IPS-18a (cell line): Measurements from ENCODE around the gene XPO1.
A peak's percentile ranks its signal among the peaks of the same experiment; 100 is the strongest.
"Not testable (repeated sequence)": the region's sequence is repeated elsewhere in the genome, so short reads cannot be mapped to it uniquely, and the experiment has no call there.

Experiments used
- H3K27ac ChIP-seq: one replicate; pipeline ENCODE4 v1.5.1; 2013; ENCODE audit warnings: low read length
- H3K27me3 ChIP-seq: one replicate; pipeline ENCODE4 v1.6.1; 2013; ENCODE audit warnings: mild to moderate bottlenecking, low read length; ENCODE audit not compliant: control insufficient read depth, insufficient read depth
- H3K36me3 ChIP-seq: one replicate; pipeline ENCODE4 v1.6.1; 2013; ENCODE audit warnings: low read depth, low read length; ENCODE audit not compliant: control insufficient read depth
- H3K4me1 ChIP-seq: one replicate; pipeline ENCODE4 v1.6.1; 2013; ENCODE audit warnings: low read depth, low read length; ENCODE audit not compliant: control insufficient read depth
- H3K4me3 ChIP-seq: one replicate; pipeline ENCODE4 v1.5.1; 2013; ENCODE audit warnings: low read length
- H3K9ac ChIP-seq: one replicate; pipeline ENCODE4 v1.6.1; 2013; ENCODE audit warnings: mild to moderate bottlenecking, low read length, moderate library complexity
- H3K9me3 ChIP-seq: one replicate; pipeline ENCODE4 v1.6.1; 2013; ENCODE audit warnings: low read depth, low read length; ENCODE audit not compliant: control insufficient read depth

The XPO1 gene, protein sequence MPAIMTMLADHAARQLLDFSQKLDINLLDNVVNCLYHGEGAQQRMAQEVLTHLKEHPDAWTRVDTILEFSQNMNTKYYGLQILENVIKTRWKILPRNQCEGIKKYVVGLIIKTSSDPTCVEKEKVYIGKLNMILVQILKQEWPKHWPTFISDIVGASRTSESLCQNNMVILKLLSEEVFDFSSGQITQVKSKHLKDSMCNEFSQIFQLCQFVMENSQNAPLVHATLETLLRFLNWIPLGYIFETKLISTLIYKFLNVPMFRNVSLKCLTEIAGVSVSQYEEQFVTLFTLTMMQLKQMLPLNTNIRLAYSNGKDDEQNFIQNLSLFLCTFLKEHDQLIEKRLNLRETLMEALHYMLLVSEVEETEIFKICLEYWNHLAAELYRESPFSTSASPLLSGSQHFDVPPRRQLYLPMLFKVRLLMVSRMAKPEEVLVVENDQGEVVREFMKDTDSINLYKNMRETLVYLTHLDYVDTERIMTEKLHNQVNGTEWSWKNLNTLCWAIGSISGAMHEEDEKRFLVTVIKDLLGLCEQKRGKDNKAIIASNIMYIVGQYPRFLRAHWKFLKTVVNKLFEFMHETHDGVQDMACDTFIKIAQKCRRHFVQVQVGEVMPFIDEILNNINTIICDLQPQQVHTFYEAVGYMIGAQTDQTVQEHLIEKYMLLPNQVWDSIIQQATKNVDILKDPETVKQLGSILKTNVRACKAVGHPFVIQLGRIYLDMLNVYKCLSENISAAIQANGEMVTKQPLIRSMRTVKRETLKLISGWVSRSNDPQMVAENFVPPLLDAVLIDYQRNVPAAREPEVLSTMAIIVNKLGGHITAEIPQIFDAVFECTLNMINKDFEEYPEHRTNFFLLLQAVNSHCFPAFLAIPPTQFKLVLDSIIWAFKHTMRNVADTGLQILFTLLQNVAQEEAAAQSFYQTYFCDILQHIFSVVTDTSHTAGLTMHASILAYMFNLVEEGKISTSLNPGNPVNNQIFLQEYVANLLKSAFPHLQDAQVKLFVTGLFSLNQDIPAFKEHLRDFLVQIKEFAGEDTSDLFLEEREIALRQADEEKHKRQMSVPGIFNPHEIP (N-terminal part only)

DNA sequence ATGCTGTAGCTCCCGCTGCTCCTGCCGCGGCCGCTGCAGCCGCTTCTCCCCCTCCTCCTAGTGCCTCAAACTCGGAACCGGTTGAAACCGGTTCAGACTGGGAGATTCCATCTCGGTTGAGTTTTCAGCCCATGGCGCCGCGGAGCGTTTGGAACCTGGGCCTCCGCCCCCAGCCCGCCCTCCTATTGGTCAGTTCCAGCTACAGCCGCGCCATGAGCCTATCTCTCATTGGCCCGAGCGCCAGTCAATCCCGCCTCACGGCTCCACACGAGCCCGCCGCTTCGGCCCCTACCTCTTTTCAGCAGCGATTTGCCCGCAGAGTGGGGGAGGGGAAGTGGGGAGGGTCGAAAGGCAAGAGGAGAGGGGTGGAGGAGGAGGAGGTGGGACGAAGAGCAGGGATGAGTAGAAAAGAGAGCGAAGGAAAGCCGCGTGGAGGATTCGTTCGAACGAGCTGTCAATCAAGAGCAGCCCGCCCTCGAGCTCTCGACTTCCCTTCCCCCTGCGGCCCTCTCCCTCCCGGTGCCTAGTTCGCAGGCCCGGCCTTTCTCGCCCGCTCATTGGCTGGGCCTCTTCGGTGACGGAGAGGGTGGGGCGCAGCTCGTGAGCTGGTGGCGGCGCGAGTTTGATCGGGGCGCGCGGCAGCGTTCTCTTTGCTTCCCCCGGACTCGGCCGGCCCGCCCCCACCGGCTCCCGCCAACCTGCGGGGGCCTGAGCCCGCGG, at the start of gene XPO1:
TSS of gene XPO1 (minus strand) at position 157 of the 720 bp plus-strand sequence. CDS start 4,459 bp downstream, outside the sequence.
- Histone ChIP-seq H3K4me1 (peaks cover 22% of the 10 kb centered on the region), H3K4me3 (peak within 1 kb of the TSS; percentile 90), H3K27me3 (no peaks in the 10 kb centered on the region), H3K9me3 (no peaks in the 10 kb centered on the region), H3K27ac (peak within 1 kb of the TSS; percentile 93), H3K36me3 (no peaks in the 10 kb centered on the region), H3K9ac (peak within 1 kb of the TSS; percentile 98)

DNA sequence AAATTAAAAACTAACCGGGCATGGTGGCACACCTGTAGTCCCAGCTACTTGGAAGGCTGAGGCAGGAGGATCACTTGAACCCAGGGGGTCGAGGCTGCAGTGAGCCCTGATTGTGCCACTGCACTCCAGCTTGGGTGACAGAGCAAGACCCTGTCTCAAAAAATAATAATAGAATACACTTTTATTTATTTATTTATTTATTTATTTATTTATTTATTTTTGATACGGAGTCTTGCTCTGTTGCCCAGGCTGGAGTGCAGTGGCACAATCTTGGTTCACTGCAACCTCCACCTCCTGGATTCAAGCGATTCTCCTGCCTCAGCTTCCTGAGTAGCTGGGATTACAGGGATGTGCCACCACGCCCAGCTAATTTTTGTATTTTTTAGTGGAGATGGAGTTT, 48.8 kb upstream of the XPO1 start:
- H3K9me3 ChIP-seq, H3K4me3 ChIP-seq: not testable (repeated sequence)

DNA sequence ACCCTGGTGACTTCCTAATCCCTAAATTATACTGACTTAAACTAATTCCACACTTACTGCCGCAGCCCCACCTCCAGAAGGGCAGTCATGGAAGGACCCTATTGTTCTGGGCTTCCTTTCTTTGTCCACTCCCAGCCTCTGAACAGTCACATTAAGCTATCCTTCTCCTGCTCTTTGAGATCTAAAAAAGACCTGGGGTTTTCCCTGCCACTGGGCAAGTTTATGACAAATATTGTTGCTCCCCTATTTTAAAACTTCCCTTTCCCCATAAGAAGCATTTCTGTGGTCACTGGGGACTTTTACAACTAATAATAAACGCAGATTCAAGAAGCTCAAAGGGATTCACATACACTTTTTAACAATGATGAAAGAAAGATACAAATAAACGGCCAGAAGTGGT, 47.2 kb upstream of the XPO1 start:
- Histone ChIP-seq H3K36me3 (no peaks in the 10 kb centered on the region), H3K9me3 (no peaks in the 10 kb centered on the region), H3K4me1 (peaks cover 16% of the 10 kb centered on the region), H3K9ac (no peak overlapping the region), H3K27ac (no peak overlapping the region), H3K27me3 (no peaks in the 10 kb centered on the region), H3K4me3 (no peak overlapping the region)

More for the DNA sequence above, 48.8 kb upstream of the XPO1 start:
- not testable (repeated sequence) for H3K27me3 ChIP-seq, H3K36me3 ChIP-seq, H3K9ac ChIP-seq, H3K27ac ChIP-seq
- H3K4me1 ChIP-seq, result peaks cover 11% of the 10 kb centered on the region

DNA sequence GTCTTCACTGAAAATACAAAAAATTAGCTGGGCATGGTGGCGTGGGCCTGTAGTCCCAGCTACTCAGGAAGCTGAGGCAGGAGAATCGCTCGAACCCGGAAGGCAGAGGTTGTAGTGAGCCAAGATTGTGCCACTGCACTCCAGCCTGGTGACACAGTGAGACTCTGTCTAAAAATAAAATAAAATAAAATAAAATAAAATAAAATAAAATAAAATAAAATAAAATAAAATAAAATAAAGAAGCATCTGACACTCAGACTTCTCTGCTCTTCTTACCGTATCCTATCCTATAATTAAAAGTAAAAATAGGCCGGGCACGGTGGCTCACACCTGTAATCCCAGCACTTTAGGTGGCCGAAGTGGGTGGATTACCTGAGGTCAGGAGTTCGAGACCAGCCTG, 46.2 kb upstream of the XPO1 start:
- not testable (repeated sequence) for H3K27ac ChIP-seq, H3K4me3 ChIP-seq, H3K36me3 ChIP-seq, H3K27me3 ChIP-seq, H3K9me3 ChIP-seq, H3K9ac ChIP-seq
- H3K4me1 ChIP-seq, result peaks cover 16% of the 10 kb centered on the region

DNA sequence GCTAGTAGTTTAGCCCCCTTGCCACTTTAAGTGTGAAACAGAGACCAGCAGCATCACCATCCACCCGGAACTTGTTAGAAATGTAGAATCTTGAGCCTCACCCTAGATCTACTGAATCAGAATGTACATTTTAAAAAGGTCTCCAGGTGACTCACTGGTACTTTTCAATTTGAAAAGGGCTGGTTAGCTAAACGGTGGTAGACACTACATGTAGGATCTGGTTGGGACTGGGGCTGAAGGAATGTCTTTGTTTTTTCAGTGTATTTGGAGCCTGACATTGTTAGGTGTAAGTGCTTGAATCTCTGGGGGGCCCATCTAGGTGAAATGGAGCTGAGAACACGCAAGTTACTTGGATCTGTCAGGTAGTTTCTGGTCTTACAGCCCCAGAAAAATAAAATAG, 44.0 kb upstream of the XPO1 start:
- Histone ChIP-seq H3K9ac (peak overlapping the region; percentile 24), H3K4me3 (peak overlapping the region; percentile 23), H3K4me1 (peaks cover 16% of the 10 kb centered on the region), H3K27ac (peak overlapping the region; percentile 32), H3K36me3 (no peaks in the 10 kb centered on the region), H3K27me3 (no peaks in the 10 kb centered on the region), H3K9me3 (no peaks in the 10 kb centered on the region)

DNA sequence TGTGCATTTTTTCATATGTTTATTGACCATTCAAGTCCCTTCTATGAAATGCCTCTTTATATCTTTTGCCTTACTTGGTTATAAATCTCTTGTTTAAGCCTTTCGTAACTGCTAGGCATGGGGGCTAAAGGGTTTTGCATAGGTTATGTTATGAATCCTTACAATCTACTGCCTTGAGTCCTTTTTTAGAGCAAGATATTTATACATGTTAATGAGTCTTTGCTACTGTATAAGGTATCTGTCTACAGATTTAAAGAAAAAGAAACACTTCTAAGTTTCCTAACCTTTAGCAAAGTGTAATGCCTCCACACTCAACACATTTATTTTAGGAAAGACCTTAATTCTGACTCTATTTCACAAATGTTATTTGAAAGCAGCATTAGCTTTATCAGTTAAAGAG, 43.6 kb upstream of the XPO1 start:
- H3K36me3 ChIP-seq, result no peaks in the 10 kb centered on the region
- H3K4me1 ChIP-seq, result peaks cover 16% of the 10 kb centered on the region
- peak overlapping the region; percentile 23 for H3K4me3 ChIP-seq
- no peaks in the 10 kb centered on the region for H3K27me3 ChIP-seq
- H3K9me3 ChIP-seq, result no peaks in the 10 kb centered on the region
- peak overlapping the region; percentile 24 for H3K9ac ChIP-seq
- H3K27ac ChIP-seq, result peak overlapping the region; percentile 32

DNA sequence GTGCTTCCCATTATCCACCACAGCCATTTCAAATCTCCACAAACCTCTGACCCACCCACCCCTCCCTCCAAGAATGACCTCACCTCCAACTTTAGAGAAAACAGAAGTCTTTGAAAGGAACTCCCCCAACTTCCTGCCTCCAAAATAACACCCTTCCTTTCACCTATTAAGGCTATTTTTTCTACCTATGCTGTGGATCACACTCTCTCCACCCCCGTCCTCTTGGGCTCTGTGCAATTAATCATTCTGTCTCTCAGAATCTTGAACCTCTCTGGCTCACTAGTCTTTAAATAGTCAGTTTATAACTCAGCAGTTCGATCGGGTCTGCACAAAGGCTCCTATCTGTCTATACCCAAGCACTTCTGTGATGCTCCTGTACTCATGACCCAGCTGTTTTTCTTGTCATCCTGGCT, 37.3 kb upstream of the XPO1 start:
- Histone ChIP-seq H3K9me3 (no peaks in the 10 kb centered on the region), H3K36me3 (no peaks in the 10 kb centered on the region), H3K4me1 (no peaks in the 10 kb centered on the region), H3K9ac (no peak overlapping the region), H3K27ac (no peak overlapping the region), H3K27me3 (no peaks in the 10 kb centered on the region), H3K4me3 (no peak overlapping the region)

DNA sequence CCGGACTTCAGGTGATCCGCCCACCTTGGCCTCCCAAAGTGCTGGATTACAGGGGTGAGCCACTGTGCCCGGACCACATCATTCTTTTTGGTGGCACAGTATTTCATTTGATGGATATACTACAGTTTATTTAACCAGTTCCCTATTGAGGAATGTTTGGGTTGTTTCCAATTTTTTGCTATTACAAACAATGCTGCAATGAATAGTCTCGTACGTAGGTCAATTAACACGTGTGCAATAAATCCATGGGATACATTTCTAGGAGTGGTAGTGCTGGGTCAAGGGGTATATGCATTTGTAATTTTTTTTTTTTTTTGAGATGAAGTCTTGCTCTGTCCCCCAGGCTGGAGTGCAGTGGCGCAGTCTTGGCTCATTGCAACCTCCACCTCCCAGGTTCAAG, 28.4 kb upstream of the XPO1 start:
- Histone ChIP-seq H3K4me1 (no peaks in the 10 kb centered on the region), H3K27me3 (no peaks in the 10 kb centered on the region), H3K9me3 (no peaks in the 10 kb centered on the region), H3K4me3 (no peak overlapping the region), H3K9ac (no peak overlapping the region), H3K36me3 (no peaks in the 10 kb centered on the region), H3K27ac (no peak overlapping the region)

DNA sequence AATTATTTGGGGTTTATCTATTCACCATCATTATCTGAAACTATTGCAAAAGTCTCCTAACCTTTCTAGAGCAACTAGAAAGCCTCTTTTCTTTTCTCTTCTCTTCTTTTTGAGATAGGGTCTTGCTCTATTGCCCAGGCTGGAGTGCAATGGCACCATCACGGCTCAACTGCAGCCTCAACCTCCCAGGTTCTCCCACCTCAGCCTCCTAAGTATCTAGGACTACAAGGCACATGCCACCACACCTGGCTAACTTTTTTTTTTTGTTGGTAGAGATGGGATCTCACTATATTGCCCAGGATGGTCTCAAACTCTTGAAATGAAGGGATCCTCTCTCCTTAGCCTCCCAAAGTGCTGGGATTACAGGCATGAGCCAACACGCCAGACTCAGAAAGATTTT, 24.5 kb upstream of the XPO1 start:
- Histone ChIP-seq H3K27ac (no peak overlapping the region), H3K4me3 (no peak overlapping the region), H3K36me3 (no peaks in the 10 kb centered on the region), H3K9ac (no peak overlapping the region), H3K27me3 (no peaks in the 10 kb centered on the region), H3K4me1 (no peaks in the 10 kb centered on the region), H3K9me3 (no peaks in the 10 kb centered on the region)

DNA sequence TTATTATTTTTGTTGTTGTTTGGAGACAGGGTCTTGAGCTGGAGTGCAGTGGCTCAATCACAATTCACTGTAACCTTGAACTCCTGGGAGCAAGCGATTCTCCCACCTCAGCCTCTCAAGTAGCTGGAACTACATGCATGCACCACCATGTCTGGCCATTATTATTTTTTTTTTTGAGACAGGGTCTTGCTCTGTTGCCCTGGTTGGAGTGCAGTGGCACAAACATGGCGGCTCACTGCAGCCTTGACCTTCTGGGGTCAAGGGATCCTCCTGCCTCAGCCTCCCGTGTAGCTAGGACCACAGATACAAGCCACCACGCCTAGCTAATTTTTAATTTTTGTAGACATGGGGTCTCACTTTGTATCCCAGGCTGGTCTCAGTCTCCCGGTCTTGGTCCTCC, 20.0 kb upstream of the XPO1 start:
- H3K27ac ChIP-seq, result no peak overlapping the region
- H3K27me3 ChIP-seq, result no peaks in the 10 kb centered on the region
- no peaks in the 10 kb centered on the region for H3K36me3 ChIP-seq
- no peak overlapping the region for H3K9ac ChIP-seq
- H3K4me3 ChIP-seq, result no peak overlapping the region
- no peaks in the 10 kb centered on the region for H3K9me3 ChIP-seq
- no peaks in the 10 kb centered on the region for H3K4me1 ChIP-seq

DNA sequence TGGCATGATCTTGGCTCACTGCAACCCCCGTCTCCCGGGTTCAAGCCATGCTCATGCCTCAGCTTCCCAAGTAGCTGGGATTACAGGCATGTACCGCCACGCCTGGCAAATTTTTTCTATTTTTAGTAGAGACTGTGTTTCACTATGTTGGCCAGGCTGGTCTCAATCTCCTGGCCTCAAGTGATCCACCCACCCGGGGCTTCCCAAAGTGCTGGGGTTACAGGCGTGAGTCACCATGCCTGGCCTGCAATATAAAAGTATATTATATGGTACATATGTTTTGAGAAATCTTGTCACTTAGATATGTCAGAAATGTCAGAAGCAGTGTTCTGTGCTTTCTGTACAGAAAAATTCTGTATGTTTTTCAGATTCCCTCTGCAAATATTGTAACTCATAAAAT, 19.2 kb upstream of the XPO1 start:
- no peak overlapping the region for H3K4me3 ChIP-seq
- H3K36me3 ChIP-seq, result no peaks in the 10 kb centered on the region
- no peak overlapping the region for H3K27ac ChIP-seq
- no peak overlapping the region for H3K9ac ChIP-seq
- H3K4me1 ChIP-seq, result no peaks in the 10 kb centered on the region
- H3K9me3 ChIP-seq, result no peaks in the 10 kb centered on the region
- H3K27me3 ChIP-seq, result no peaks in the 10 kb centered on the region
